GM21423 (cell line): ENCODE results near the gene GABPB1.

ENCODE experiments used
- ATAC-seq: cut with Tn5 transposase; IDR thresholded peaks from one replicate; pipeline ENCODE4 v1.9.1; 2021; ENCODE audit warnings: mild to moderate bottlenecking, moderate library complexity; ENCODE audit not compliant: unreplicated experiment

GABPB1 gene

GRCh38 chr15:50345298-50345697 lies 9.7 kb downstream of the GABPB1 start:
- no peak for ATAC-seq

GRCh38 chr15:50344006-50344464 lies 11.0 kb downstream of the GABPB1 start:
- ATAC-seq: no peak

GRCh38 chr15:50341616-50342136 lies 13.3 kb downstream of the GABPB1 start:
- ATAC-seq: no peak

- ATAC-seq: no peak
Observed at GRCh38 chr15:50340416-50340815, 14.6 kb downstream of the GABPB1 start.

GRCh38 chr15:50339717-50340116 lies 15.3 kb downstream of the GABPB1 start:
- no peak for ATAC-seq

- ATAC-seq: no peak
Observed at GRCh38 chr15:50335251-50335650, 19.7 kb downstream of the GABPB1 start.

GRCh38 chr15:50333229-50333628 lies 21.8 kb downstream of the GABPB1 start:
- no peak for ATAC-seq

- ATAC-seq: peak; percentile 55
Observed at GRCh38 chr15:50330921-50331320, 24.1 kb downstream of the GABPB1 start.

- no peak for ATAC-seq
Observed at GRCh38 chr15:50328116-50328515, 26.9 kb downstream of the GABPB1 start.

- ATAC-seq: no peak
Observed at GRCh38 chr15:50321680-50322210, 33.3 kb downstream of the GABPB1 start.

- no peak for ATAC-seq
Observed at GRCh38 chr15:50320504-50320903, 34.5 kb downstream of the GABPB1 start.

GRCh38 chr15:50318697-50319096 lies 36.3 kb downstream of the GABPB1 start:
- ATAC-seq: no peak

- ATAC-seq: no peak
Observed at GRCh38 chr15:50315814-50316630, 39.0 kb downstream of the GABPB1 start.

- ATAC-seq: no peak
Observed at GRCh38 chr15:50312636-50313035, 42.4 kb downstream of the GABPB1 start.

- ATAC-seq: no peak
Observed at GRCh38 chr15:50307799-50308198, 47.2 kb downstream of the GABPB1 start.

- no peak for ATAC-seq
Observed at GRCh38 chr15:50304836-50305235, 50.2 kb downstream of the GABPB1 start.

GRCh38 chr15:50302581-50302980 lies 52.4 kb downstream of the GABPB1 start:
- ATAC-seq: no peak

- no peak for ATAC-seq
Observed at GRCh38 chr15:50298340-50298739, 56.7 kb downstream of the GABPB1 start.

- ATAC-seq: no peak
Observed at GRCh38 chr15:50295966-50296365, 59.0 kb downstream of the GABPB1 start.

GRCh38 chr15:50289749-50290148 lies 65.2 kb downstream of the GABPB1 start:
- no peak for ATAC-seq

- no peak for ATAC-seq
Observed at GRCh38 chr15:50287324-50288116, 67.5 kb downstream of the GABPB1 start.
